Epidermal melanocyte (primary cell): ENCODE data around the gene LEFTY1.
"Not testable (repeated sequence)": the region's sequence is repeated elsewhere in the genome, so short reads cannot be mapped to it uniquely, and the experiment has no call there.

Source experiments
- DNase-seq: peaks from one replicate; pipeline ENCODE4 v3.0.0; 2011; ENCODE audit warnings: low spot score; ENCODE audit not compliant: insufficient read length

The LEFTY1 gene

GRCh38 chr1:225849925-225850324, 39.0 kb downstream of the LEFTY1 start:
- no peak for DNase-seq

DNA sequence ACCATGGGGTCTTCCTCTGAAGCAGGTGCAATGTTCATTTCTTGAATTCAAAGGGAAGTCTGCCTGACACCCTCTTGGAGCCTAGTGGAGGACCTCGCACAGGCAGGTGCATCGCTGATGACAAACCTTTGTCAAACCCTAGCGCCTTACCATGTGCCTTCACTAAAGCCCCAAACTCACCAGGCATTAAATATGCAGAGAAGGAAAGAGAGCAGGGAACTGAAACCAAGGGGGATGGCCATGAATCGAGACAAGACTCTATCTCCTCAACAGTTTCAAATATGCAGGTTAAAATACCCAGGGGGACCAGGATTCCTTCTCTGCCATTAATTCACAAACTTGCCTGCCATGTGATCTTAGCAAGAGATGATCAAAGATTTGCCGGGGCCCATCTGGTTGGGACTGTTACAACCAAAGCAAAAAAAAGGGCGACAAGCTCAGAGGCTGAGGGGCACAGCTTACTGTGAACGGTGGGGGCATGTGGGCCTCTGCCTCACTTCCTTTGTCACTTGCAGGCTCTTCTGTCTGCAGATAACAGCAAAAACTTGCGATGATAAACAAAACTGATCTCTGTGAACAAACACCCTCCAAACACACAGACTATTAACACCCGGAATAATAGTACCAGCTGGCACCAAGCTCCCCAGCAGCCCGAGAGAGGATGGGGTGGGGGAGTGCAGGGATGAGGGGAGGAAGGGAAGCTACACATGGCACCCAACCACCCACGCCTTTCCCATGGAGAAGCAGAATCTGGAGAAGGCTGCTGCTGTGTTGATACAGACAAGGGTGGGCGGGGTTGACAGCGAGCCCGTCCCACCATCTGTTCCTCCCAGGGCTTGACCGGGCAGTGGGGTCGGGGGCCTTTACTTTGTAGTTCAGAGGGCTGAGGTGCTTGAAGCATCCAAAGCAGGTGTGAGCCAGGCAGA, 40.7 kb downstream of the LEFTY1 start:
- DNase-seq, result no peak

GRCh38 chr1:225847610-225848009, 41.3 kb downstream of the LEFTY1 start:
- no peak for DNase-seq

DNA sequence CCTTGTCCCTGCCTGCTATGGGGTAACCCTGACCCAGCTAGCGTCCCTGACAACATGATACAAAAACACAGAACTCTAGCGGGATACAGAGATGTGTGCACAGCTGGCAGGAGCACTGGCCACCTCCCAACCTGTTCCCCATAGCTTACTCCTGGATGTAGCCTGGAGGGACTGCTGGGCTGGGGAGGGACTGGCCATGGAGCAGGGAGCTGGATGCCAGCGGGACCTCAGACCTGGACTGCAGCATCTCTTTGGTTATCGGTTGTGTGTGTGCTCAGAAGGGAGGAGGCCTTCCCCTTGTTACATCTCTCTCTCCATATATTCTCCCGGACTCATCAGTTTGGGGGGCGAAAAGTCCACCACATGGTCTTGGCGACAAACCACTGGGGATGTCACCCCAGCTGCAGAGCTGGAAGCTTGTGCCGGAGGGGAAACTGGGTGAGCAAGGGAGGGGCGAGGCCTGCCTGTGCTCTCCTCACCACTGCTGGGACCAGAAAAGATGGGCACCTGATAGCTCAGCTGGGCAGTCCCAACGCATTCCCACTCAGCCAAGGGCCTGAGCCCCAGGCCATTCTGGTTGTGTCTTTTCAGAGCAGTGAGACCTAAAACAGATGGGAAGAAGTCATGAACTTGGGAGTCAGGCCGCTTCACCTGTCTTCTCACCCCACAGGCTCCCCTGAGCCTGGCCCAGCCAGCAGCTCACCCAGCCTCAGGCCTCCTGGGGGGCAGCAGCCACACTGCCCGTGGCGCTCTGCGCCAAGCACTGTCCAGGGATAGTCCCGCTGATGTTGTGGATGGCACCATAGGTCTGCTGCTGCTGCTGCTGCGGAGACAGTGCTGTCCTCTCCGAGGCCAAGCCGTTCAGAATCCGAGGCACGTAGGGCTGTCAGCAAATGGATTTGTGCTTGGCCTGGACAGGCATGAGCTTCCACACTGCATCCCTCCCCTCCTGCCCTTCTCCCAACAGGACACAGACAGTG, 42.3 kb downstream of the LEFTY1 start:
- no peak for DNase-seq

DNA sequence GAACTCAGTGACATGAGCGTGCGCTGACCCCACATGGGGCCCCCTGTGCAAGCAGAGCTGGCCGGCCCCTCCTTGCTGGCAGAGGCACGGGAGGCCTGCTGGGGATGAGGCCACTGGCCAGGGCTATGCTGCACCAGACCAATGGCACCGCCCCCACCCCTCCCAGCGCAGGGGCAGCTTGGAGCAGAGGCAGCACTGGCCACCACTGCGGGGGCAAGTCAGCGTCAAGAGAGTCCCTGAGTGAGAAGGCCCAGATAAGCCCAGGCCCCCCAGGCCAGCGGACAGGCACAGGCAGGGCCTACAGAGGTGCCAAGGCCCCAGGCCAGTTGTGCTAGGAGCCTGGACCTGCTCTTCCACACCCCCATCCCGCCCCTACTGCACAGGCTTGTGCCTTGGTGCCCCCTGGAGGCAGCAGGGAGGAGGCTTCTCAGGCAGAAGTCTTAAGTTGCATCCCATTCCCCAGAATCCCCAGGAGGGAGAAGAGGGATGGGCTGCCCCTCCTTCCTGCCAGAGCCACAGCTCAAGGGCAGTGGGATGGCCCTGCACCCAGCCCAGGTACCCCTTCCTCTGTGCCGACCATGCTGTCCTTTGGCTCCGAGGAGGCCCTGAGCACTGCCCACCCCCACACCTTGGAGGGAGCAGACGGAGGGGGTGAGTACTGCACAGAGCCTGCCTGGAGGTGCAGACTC, 43.2 kb downstream of the LEFTY1 start:
- DNase-seq, result no peak

GRCh38 chr1:225845097-225845496, 43.8 kb downstream of the LEFTY1 start:
- no peak for DNase-seq

GRCh38 chr1:225844236-225845061, 44.5 kb downstream of the LEFTY1 start:
- DNase-seq, result no peak

DNA sequence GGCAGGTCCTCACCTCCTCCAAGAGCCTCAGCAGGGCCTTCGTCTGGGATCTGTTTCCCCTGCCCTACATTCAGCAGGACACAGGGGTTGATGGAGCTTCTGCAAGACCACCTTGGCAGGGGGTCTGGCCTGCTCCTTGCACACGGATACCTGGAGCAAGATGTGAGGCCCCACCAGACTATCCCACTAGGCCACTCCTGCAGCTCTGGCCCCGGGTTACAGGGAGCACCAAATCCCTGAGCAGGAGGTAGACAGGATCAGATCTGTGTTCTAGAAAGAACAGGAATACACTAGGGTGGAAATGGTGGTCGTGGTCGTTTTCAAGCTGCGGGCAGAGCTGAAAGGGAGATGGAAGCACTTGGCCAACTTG, 45.5 kb downstream of the LEFTY1 start:
- no peak for DNase-seq

GRCh38 chr1:225842788-225843425, 46.0 kb downstream of the LEFTY1 start:
- DNase-seq, result no peak

DNA sequence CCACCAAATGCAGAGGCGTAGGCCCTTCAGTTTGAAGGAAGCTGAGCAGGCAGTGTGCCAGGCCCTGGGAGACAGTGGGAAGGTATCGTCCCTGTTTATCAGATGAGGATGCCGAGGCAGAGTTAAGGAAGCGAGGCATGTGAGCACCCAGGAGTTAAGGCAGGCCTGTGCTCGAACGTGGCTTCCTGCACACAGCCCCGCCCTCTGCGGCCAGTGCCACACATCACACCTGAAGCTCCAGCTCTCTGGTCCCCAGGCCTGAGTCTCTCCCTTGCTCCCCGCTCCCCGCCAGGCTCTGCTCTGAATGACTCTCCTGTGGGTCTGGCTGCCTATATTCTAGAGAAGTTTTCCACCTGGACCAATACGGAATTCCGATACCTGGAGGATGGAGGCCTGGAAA, 46.9 kb downstream of the LEFTY1 start:
- DNase-seq, result no peak

DNA sequence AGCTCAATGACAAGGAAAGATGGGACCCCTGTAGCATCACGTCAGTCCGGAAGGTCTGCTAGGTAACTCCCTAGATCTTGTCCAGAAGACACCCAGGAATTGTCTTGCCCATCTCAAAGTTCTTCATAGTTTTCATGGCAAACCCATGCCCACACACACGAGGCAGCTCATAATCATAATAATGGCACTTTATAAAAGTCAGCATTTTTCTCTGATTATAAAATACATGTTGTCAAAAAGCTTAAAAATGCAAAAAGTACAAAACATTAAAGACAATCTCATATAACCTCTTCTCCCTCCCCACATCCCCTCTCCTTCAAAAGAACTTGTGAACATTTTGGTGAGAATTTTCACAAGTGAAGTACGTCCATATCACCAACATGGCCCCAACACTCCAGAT, 48.2 kb downstream of the LEFTY1 start:
- DNase-seq, result no peak

GRCh38 chr1:225840223-225840610, 48.7 kb downstream of the LEFTY1 start:
- no peak for DNase-seq

DNA sequence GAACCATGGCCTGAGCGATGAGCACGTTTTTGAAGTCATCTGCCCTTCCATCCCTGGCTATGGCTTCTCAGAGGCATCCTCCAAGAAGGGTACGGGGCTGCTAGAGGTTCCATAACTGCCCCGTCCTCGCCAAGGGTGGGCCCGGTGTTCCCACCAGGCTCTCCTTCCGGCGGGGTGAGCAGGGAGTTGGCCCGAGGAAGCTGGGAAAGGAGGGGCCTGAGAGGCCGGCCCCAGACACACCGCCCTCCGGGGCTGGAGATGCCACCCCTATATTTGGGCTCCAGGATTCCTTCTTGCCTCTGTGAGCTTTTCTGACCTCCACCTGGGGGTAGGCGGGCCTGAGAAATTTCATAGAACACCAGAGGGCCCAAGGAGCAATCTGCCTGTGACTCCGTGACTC, 50.2 kb downstream of the LEFTY1 start:
- DNase-seq, result no peak

- not testable (repeated sequence) for DNase-seq
Measured at GRCh38 chr1:225836296-225836695, 52.6 kb downstream of the LEFTY1 start.
